ENCODE results near the gene MED12L. TPM values are rescaled to one million over a fixed set of nuclear protein-coding genes. Genes with fewer than 3 reads are reported as not detected.
A peak's percentile ranks its signal among the peaks of the same experiment; 100 is the strongest.
"Not testable (repeated sequence)": the region's sequence is repeated elsewhere in the genome, so short reads cannot be mapped to it uniquely, and the experiment has no call there.

MED12L gene
- total RNA-seq, 1 experiment from 2014 or later: 2.7 TPM

DNA sequence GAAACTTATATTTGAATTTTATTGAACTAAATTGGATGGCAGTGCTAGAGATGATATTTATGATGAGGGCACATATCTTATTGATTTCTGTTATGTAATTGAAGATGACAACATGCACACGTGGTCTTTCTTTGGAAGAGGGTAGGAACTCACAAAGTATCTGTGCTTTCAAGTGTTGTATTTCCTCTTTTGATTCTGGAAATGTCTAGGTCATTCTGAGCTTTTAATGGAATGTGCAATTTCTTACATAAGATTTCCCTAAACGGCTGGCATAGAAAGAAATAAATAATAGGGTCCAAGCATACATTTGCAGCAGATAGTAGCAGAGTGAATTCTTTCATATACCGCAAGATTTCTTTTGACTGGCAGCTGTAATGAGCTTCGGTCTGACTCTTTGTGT is 127.7 kb downstream of the MED12L start:
- DNase-seq (ENCODE audit: low read depth): no peak

DNA sequence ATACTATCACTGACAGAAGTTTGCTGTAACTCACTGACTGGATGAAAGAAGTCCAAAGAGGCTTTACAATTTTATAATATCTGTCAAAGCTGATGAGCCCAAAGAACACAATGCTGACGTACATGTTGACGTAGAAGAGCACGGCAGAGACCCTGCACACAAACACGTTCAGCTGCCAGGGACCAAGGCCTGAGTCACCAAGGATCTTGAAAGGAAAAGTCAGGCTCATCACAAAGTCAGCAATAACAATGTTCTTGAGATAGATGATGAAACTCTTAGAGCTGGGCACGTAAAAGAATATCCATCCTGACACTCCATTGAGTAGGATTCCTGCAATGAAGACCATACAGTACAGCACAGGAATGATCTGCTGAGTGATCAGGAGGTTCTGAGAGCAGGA is 128.4 kb downstream of the MED12L start:
- no peak for DNase-seq (ENCODE audit: low read depth)

DNA sequence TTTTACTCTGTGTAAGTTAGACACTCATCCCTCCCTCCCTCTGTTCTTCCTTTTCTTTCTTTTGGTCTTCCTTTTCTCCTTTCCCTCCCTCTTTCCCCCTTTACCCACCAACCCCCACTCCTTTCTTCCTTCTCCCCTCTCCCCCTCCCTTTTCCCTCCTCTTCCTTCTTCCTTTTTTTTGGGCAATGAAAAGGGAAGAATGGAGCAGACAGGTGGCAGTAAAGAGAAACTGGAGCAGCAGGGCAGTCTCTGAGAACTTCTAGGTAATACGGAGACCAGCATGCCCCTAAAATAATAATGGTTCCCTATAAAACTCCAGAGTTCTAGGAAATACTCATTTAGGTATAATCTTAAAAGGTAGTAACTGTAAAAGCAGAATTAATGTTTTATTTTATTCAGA is 129.0 kb downstream of the MED12L start:
- DNase-seq (ENCODE audit: low read depth): no peak

GRCh38 chr3:151216641-151217607 is 131.5 kb downstream of the MED12L start:
- peak; percentile 72 for DNase-seq (ENCODE audit: low read depth)

DNA sequence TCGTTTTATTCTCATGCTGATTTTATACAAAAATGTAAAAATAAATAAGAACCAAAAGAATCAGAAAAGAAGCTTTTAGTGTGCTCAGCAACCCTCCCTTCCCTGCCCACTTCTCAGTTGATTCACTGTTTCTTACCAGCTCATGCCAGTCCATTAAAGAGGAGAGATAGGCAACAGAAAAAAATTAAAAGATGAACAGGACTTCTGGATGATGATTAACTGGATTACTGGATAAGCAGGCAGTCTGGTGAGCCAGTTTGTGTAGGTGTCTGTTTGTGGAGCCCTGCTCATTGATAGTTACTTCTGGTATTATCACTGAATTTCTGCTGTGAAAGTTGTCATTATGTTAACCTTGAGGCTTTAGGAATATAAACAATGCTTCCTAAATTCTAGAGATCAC is 132.7 kb downstream of the MED12L start:
- no peak for DNase-seq (ENCODE audit: low read depth)

DNA sequence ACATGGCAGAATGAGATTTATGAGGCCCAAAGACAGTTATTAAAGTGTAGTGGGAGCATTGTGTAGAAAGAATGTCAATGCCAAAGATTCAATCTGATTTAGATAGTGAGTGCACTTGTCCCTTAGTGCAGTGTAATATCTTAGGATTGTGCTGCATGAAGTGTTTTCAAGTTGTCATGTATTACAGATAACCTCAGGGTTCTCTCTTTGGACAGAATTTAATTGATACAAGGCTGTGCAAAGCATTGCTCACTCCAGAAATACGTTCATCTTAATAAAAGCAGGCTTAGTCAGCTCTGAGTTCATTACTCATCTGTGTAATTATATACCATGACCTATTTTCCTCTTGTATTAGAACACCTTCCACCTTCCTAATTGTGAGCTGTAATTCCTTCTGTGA is 133.6 kb downstream of the MED12L start:
- DNase-seq (ENCODE audit: low read depth): peak; percentile 67

DNA sequence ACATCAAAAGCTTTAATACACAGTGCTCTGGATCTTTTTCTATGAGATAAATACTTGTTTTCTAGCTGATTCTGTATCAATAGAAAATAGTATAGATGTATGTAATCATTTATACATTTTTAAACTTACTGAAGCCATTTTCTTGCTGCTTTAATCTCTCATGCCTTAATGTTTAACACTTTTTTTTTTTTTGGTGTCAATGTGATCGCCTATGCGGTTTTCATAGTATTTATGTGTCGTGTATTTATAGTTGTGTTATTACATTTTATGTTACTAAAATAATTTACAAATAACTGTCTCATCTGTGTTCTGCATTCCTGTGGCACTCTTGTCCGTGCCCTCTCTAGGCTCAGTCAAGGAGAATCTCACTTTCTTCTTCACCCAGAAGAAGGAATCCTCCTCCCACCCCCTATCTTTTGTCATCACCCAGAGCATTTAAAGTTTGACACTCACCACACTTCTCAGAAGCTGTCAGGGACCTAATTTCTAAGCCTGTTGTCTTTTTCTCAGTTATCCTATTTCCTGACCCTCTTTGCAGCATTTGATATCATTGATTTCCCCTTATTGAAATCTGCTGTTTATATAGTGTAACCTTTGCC is 138.9 kb downstream of the MED12L start:
- no peak for DNase-seq (ENCODE audit: low read depth)

- no peak for DNase-seq (ENCODE audit: low read depth)
Measured at GRCh38 chr3:151225040-151225975, 139.8 kb downstream of the MED12L start.

DNA sequence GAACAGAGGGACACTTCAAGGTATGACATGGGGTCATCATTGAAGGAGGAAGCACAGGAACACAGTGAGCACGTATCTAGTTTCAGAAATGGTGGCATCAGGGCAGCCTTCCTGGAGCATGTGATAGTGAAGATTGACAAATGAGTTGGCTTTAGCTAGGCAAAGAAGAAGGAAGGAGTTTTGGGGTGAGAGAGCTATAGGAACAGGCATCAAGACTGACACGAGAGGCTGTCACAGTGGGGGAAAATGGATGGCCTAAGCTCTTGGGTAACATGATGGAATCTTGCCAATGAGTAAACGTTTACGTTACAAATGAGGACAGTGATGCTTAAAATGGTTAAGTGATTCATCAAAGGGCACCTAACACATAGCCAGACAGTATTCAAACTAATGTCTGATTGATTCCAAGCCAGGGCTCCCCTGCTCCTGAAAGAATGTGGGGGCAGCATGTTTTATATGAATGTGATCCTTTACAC is 140.7 kb downstream of the MED12L start:
- DNase-seq (ENCODE audit: low read depth): peak; percentile 77

GRCh38 chr3:151226825-151227224 is 141.4 kb downstream of the MED12L start:
- no peak for DNase-seq (ENCODE audit: low read depth)

DNA sequence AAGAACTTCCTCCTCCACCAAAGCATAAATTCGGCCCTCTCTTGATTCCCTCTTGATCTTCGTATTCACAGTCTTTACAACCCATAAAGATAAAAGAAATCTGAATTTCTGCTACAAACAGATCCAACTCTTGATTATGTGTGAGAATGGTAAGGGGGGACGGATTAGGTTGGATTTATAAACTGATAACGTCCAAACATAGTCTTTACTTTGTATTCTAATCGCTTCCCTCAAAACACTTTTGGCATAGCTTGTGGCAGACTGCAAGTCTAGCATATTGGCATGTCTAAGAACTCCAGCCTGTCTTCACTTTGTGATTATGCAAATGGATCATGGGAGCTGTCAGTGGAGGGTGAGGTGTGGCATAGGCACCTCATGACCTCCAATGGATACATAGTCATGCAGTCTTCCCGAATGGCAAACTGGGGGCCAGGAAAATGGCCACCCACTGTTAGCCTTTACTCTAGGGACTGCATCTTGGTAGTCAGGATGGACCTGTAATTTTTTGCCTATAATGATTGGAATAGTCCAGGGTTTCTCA is 141.9 kb downstream of the MED12L start:
- DNase-seq (ENCODE audit: low read depth): no peak

- DNase-seq (ENCODE audit: low read depth): peak; percentile 88
Measured at GRCh38 chr3:151227807-151228665, 142.6 kb downstream of the MED12L start.

DNA sequence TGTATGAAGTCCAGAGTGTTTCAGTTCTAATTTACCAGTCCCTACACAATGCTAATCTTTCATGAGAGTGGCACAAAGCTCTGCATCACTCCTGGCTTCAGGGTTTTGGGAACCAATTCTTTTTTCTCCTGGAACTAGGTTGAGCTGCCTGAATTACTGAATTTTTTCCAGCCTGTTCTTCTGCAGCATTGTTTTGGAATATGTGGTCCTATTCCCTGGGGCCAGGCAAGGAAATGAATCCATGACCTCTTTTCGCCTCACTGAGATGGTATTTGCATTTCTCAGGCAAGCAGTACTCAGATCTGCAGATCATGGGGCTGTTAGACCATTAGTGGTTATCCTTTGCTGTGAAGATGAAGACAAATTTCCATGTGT is 143.2 kb downstream of the MED12L start:
- DNase-seq (ENCODE audit: low read depth): peak; percentile 76

DNA sequence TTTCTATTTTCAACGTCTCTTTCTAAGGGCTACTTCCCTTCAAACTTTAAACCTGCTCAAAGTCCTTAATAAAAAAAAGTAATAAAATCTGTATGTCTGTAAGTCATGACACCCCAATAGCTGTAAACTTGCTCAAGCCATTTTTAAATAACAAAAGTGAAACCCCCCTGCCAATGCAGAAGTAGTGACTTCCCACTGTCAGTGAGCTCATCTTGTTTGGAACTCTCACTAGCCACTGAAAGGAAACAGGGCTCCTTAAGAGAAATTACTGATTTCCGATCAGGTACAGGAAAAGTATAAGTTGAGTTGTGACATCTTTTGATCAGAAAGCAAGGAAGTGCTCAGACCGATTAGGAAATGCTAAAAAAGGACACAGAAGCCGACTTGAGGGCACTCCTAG is 145.2 kb downstream of the MED12L start:
- no peak for DNase-seq (ENCODE audit: low read depth)

GRCh38 chr3:151232403-151232802 is 146.9 kb downstream of the MED12L start:
- DNase-seq (ENCODE audit: low read depth): not testable (repeated sequence)

GRCh38 chr3:151232991-151233390 is 147.5 kb downstream of the MED12L start:
- no peak for DNase-seq (ENCODE audit: low read depth)

GRCh38 chr3:151234825-151235224 is 149.4 kb downstream of the MED12L start:
- DNase-seq (ENCODE audit: low read depth): no peak

- DNase-seq (ENCODE audit: low read depth): no peak
Measured at GRCh38 chr3:151236316-151236715, 150.9 kb downstream of the MED12L start.

GRCh38 chr3:151236736-151237135 is 151.3 kb downstream of the MED12L start:
- no peak for DNase-seq (ENCODE audit: low read depth)

GRCh38 chr3:151242006-151242405 is 156.5 kb downstream of the MED12L start:
- DNase-seq (ENCODE audit: low read depth): not testable (repeated sequence)

Measured in Daoy (cell line).